SK-N-MC (cell line): ENCODE results near the gene TPX2.

Experiments
- EZH2 ChIP-seq: fragments of 200-600 bp; sonication (generic); IDR thresholded peaks from one replicate; pipeline ENCODE4 v1.6.1; 2017; ENCODE audit warnings: antibody characterized with exemption
- FOXP2 ChIP-seq: optimal IDR thresholded peaks from 2 replicates; pipeline ENCODE3; 2011; ENCODE audit warnings: mild to moderate bottlenecking, moderate library complexity; ENCODE audit not compliant: insufficient read depth; ENCODE audit errors: extremely low read length, control extremely low read depth
- POLR2AphosphoS5 ChIP-seq: IDR thresholded peaks from 2 replicates; pipeline ENCODE4 v1.6.1; 2012; ENCODE audit warnings: mild to moderate bottlenecking, low read depth, low read length, borderline replicate concordance

- TF ChIP-seq EZH2 (no peak), POLR2AphosphoS5 (no peak), FOXP2 (no peak)
Measured at GRCh38 chr20:31760519-31761240, 21.6 kb downstream of the TPX2 start.
